ENCODE measurements around the gene FGFR1OP2.
"Not testable (repeated sequence)": the region's sequence is repeated elsewhere in the genome, so short reads cannot be mapped to it uniquely, and the experiment has no call there.

FGFR1OP2 gene

DNA sequence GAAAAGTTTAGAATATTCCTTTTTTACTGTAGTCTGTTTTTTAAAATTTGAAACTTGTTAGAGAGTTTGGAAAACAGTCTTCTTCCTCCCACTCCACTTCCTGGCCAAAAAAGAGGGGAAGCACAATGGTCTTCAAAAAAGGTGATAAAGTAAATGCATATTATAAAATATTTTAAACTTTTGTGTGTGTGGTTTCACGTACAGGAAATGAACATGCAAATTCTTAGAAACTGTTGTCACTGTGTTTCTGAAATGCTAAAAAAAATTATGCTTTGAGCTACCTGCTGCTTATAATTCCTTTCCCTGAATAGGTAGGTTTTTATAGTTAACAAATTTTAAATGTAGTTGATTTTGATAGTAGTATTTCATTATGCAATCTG lies 2.9 kb downstream of the FGFR1OP2 start:
- no peak for DNase-seq (ENCODE audit: low read depth)

DNA sequence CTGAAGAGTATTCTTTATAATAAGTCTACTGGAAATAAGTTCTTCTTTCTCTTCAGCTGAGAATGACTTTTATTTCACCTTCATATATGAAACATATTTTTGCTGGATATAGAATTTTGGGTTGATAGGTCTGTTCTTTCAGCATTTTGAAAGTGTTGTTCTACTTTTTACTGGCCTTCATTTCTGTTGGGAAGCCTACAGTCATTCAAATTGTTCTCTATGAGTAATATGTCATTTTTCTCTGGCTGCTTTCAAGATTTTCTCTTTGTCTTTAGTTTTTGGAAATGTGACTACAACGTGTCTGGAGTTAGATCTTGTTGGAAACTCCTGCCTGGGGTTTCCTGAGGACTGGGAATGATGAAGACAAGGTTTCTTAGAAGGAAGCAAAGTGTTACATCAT lies 10.0 kb downstream of the FGFR1OP2 start:
- DNase-seq (ENCODE audit: low read depth), result no peak

DNA sequence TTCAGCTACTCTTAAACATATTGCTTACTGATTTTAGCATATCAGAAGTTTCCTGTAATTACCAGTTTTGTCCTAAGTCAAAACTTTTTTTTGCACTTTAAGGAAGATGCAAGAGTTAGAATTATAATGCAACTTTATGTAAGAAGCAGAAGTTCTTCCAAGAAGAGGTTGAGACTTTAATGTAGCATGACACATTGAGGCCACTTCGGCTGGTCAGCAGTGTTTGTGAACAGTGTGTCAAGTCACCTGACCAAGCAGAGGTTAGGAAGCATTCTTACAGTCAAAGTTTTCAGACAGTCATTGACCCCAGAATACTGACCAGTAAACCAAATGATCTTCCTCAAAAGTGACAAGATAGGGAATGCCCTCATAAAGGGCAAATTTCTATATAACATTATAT lies 15.2 kb downstream of the FGFR1OP2 start:
- DNase-seq (ENCODE audit: low read depth), result peak; percentile 61

DNA sequence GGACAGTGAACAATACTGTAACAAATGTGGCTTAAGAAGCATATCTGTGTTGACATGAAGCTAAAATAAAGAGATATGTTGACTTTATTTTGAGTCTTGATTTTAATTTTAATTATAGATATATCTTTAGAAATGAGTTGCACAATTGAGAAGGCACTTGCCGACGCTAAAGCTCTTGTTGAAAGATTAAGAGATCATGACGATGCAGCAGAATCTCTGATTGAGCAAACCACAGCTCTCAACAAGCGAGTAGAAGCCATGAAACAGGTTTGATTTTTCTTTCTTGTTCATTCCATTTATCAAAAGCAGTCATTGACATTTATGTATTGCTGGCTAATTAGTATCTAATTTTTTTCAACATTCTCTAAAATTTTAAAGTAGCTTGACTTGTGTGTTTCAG lies 15.8 kb downstream of the FGFR1OP2 start:
- no peak for DNase-seq (ENCODE audit: low read depth)

DNA sequence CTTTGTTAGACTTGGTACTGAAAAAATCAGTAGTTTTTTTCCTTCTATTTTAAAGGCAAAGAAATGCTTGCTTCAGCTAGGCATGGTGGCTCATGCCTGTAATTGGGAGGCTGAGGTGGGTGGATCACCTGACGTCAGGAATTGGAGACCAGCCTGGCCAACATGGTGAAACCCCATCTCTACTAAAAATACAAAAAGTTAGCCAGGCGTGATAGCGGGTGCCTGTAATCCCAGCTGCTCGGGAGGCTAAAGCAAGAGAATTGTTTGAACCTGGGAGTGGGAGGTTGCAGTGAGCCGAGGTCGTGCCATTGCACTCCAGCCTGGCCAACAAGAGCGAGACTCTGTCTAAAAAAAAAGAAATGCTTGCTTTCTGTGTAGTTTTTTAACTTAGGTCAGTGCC lies 23.1 kb downstream of the FGFR1OP2 start:
- DNase-seq (ENCODE audit: low read depth), result not testable (repeated sequence)

DNA sequence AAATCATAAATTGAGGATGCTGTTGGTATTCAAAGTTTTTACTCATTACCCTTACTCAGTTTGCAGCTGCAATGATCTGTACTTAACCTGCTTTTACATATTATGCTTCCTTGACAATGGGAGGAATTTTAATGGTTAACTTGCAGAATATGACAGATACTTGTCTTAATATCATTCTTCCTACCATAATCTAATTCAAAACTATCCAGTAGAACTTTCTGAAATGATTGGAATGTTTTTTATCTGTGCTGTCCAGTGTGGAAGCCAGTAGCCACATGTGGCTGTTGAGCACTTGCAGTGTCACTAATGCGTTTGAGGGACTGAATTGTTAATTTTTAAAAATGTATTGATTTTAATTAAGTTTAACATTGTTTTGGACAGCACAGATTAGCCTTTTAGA lies 23.5 kb downstream of the FGFR1OP2 start:
- DNase-seq (ENCODE audit: low read depth), result no peak

DNA sequence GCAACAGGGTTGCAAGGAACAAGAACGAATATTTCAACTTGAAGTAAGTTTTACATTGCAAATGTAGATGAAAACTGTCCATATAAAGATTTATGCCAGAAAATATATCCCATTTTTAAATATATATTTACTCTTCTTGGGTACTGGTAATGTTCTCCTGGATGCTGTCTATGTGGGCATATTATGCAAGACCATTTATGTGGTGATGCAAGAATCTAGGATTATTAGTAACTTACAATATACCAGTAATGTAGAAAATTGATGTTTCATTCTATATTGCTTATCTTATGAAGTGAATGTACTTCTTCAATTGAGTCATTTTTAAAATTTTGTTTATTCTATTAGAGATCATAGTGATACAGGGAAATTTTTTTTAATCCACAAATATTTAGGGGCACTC lies 25.1 kb downstream of the FGFR1OP2 start:
- DNase-seq (ENCODE audit: low read depth), result peak; percentile 19

DNA sequence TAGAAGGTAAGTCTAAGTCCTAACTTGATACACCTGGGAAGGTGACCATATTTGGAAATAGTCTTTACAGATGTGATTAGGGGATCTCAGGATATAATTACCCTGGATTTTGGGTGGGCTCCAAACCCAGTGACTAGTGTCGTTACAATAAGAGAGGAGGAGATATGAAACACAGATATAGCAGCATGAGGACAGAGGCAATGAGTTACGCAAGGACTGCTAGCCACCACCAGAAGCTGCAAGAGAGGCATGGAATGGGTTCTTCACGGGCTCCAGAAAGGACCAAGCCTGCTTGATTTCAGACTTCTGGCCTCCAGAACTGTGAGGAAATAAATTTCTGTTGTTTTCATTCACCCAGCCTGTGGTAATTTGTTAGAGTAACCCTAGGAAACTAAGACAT lies 28.6 kb downstream of the FGFR1OP2 start:
- no peak for DNase-seq (ENCODE audit: low read depth)

DNA sequence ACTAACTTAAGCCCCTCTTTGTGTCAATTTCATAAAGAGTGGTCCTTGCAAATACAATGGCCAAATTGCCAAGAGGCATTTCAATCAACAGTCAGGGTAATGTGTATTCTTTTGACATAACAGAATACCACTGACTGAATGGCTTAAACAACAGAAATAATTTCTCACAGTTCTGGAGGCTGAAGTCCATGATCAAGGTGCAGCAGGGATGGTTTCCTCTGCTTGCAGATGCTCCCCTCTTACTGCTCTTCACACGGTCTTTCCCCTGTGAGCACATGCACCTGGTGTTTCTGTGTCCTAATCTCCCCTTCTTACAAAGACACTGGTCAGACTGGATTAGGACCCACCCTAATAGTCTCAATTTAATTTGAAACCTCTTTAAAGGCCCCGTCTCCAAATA lies 31.9 kb downstream of the FGFR1OP2 start:
- no peak for DNase-seq (ENCODE audit: low read depth)

DNA sequence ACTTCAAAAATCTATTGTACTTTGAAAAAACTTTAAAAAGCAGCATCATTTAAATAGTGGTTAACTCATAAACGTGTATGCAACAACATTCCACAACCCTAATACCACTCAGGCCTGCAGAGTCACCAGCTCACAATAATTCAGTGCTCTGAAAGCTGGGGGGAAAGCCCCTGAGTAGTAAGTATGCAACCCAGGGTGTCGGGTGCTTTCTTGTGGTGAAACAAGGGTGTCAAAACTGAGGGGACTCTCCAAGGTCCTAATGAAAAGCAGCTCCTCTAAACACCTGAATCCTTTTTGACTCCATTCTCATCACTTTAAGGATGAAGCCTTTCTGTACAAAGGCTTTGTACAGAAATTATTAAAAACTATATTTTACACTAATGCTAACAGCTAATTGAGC lies 33.7 kb downstream of the FGFR1OP2 start:
- no peak for DNase-seq (ENCODE audit: low read depth)

DNA sequence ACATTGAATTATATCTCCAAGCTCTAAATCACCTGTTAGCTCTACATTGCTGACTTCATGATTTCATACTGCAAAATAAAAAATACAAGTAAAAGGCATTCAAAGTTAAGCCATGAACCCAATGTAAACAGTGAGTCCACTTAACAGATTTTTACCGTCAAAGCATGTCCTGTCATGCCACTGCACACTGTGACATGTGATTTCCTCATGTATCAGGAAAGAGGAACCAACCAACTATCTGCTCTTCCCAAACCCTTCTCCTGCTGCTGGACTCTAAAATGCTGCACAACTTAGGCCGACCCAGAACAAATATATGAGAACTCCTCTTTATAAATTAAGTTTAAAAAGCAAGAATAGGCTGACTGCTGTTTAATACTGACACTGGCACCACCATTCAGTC lies 38.4 kb downstream of the FGFR1OP2 start:
- DNase-seq (ENCODE audit: low read depth), result no peak

DNA sequence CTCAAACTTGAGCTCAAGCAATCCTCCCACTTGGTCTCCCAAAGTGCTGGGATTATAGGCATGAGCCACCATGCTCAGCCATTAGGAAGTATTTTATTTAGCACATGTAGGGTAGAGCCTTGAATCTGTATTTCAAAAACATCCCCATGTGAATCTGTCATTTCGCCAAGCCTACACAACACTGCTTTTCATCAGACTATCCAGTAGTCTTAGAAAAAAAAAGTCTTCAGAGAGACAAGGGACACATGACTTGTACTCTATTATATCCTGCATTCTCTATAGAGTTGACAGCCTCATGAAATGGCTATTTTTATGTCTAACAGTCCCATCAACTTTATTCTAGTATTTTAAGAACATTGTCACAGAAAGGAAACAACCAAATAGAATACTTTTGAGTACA lies 40.5 kb downstream of the FGFR1OP2 start:
- DNase-seq (ENCODE audit: low read depth), result no peak

DNA sequence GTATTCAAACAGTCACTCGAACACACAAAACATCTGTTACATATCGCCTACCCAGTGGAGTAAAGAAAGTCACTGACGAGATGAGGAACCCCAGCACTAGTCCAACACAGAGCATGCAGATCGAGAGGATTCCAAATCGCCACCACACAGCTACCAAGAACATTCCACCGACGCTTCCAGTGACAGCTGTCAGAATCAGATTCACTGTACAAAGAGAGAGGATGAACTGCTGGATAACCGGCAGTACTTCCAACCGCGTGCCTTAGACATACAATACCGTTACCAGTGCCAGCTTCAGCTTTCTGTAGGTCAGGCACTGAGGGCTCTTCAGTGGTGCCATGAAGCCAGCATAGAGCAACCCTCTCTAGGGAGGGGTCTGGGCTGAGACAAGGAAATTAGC lies 41.5 kb downstream of the FGFR1OP2 start:
- no peak for DNase-seq (ENCODE audit: low read depth)

DNA sequence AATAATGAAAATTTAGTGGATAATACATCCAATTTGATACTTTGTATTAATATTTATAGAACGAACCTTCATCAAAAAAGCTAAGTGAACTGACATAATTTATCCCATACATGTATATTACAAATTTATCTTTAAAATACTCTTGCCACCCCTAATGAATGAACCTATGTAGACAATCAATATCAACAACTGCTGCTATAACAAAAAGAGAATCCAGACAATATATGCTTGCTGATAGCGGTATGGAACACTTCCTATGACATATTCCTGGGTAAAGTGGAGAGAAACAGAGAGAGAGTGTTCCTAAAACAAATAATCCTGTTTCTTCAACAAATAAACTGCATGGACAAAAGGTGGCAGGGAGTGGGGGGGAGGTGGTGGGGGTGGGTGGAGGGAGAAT lies 44.6 kb downstream of the FGFR1OP2 start:
- DNase-seq (ENCODE audit: low read depth), result no peak

DNA sequence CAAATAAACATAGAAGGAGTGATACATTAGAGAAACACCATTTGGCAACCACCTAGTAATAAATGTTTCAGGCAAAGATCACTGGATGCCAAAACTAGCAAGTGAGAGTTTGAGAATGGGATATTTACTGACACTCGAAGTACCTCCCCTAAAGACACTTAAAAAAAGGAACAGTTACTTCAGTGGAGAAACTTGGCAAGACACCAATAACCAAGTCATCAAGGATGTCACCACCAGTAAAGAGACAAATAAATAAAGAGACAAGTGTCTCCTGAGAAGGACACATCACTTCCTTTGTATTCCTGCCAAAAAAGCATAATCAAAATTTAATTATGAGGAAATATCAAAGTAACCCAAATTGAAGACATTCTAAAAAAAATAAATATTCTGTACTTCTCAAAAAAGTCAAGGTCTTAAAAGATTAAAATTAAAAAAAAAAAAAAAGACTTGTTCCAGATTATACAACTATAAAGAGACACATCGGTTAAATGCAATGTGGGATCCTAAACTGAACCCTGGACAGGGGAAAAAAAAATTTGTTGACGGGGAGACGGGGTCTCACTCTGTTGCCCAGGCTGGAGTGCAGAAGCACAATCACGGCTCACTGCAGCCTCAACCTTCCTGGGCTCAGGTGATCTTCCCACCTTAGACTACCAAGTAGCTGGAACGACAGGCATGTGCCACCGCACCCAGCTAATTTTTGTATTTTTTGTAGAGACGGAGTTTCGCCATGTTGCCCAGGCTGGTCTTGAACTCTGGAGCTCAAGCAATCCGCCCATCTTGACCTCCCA lies 49.6 kb downstream of the FGFR1OP2 start:
- peak; percentile 2 for DNase-seq (ENCODE audit: low read depth)

DNA sequence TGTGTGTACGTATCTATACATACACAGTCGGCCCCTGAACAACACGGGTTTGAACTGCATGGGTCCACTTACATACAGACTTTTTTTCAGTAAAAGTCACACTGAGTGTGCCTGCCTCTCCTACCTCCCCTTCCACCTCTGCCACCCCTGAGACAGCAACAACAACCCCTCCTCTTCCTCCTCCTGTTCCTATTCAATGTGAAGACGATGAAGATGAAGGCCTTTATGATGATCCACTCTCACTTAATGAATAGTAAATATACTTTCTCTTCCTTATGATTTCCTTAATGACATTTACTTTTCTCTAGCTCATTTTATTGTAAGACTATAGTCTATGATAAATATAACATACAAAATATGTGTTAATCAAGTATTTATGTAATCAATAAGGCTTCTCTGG lies 50.4 kb downstream of the FGFR1OP2 start:
- DNase-seq (ENCODE audit: low read depth), result no peak

DNA sequence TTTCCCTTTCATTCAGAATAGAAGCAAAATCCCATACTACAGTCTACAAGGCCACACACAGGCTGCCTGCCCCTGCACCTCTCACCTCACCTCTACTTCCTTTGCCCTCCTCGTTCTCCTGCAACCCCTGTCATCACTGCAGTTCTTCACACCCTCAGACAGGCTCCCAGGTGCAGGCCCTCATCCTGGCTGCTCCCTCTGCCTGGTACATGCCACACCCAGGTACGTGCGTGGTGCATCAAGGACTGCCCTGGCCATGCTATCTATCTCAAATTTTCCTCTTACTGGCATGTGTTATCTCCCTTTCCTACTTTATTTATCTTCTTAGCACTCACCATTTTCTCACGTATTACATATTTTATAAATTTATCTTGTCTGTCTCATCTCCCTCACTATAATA lies 51.6 kb downstream of the FGFR1OP2 start:
- DNase-seq (ENCODE audit: low read depth), result no peak

DNA sequence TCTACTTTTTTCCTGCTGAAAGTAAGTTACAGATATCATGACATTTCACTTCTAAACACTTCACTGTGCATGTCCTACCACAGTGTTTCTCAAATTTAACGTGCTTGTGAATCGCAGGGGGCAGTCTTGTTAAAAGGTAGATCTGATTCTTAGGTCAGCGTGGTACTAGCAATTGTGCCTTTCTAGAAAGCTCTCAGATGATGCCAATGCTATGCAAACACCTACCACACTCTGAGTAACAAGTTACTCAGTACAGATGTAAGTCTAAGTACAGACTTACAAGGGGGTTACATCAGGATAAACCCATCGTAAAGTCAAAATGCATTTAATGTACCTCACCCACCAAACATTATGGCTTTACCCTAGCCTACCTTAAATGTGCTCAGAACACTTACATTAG lies 53.6 kb downstream of the FGFR1OP2 start:
- no peak for DNase-seq (ENCODE audit: low read depth)

DNA sequence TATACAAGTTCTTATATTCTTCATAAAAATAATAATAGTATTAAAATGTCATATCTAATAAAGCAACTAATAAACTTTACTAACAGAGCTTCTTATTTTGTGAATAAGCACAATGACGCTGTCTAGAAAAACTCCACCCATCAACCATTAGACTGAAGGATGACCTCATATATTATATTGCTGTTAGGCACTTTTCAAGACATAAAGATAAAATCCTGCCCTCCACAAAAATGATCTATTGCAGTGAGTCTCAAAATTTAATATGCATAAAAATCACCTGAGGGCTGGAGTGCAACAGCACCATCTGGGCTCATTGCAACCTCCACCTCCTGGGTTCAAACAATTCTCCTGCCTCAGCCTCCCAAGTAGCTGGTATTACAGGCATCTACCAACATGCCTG lies 55.8 kb downstream of the FGFR1OP2 start:
- no peak for DNase-seq (ENCODE audit: low read depth)

DNA sequence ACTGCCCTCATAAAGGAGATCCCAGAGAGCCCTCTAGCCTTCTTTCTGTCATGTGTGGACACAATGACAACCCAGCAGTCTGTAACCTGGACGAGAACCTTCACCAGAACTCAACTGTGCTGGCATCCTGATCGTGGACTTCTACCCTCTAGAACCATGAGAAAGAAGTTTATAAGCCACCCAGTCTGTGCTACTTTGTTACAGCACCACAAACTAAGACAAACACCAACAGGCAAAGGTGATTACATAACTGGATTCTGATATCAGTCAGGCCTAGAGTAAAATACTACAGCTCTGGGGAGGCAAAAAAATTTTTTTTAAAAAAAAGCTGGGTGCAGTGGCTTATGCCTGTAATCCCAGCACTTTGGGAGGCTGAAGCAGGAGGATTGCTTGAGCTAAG lies 57.4 kb downstream of the FGFR1OP2 start:
- no peak for DNase-seq (ENCODE audit: low read depth)

DNA sequence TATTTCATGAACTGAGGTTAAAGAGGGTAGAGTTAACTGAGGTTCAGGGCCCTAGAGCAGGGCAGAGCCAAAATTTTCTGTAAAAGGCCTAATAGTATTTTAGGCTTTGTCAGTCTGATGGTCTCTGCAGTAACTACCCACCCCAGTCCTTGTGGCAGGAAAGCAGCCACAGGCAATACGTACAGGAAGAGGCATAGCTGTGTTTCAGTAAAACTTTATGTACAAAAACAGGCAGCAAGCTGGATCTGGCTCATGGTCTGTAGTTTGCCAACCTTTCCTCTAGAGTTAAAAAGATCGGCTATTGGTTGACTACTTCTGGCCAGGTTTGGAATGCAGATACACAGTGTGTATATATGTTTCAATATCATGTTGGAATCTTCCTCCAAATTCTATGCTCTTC lies 58.7 kb downstream of the FGFR1OP2 start:
- no peak for DNase-seq (ENCODE audit: low read depth)

DNA sequence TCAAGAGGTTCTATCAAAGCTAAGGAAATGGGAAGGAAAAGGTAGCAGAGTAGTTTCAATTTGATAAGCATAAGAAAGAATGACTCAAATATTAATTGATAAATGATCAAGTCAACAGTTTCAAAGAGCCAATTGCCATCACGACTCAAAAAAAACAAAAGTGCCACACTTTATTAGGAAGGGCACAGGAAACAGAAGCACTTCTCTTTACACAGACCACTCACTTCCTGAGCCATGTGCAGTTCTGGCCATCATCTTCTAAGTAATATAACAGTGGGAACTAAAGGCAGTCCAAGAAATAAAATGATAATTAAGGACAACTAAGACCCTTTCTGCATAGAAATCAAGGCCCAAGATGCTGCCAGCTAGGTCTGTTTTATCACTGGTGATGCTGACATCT lies 62.7 kb downstream of the FGFR1OP2 start:
- DNase-seq (ENCODE audit: low read depth), result no peak

DNA sequence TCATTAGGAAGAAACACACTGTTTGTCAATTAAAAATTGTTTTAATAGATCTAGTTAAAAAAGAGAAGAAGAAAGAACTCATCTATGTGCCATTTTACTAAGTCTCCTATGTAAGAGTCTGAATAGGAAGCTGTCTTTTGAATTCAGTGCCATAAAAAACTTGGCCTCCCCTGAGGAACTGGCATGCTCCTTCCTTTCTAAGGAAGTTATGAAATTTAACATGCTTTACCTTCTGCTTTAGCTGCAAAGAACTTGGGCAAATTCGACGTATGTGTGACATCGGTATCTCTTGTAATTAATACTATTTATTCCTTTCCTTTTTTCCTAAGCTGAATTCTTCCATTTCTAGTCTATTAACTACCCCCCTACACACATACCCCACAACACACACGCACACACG lies 63.4 kb downstream of the FGFR1OP2 start:
- DNase-seq (ENCODE audit: low read depth), result no peak

DNA sequence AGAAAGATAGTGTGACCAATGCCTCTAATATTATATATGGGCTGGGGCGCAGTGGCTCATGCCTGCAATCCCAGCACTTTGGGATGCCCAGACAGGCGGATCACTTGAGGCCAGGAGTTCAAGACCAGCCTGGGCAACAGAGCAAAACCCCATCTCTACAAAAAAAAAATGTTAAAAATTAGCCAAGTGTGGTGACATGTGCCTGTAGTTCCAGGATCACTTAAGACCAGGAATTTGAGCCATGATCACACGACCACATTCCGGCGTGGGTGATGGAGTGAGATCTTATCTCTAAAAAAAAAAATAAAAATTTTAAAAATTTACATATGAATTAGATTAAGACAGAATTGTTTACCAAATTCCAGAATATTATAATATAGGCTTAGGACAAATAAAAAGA lies 63.9 kb downstream of the FGFR1OP2 start:
- DNase-seq (ENCODE audit: low read depth), result no peak

All from fibroblast of gingiva (primary cell).